SK-N-SH treated with all-trans-retinoic acid at 6 μM for 48 hours (cell line): Measurements from ENCODE around the gene ESRP2.

Experiments used
- ATAC-seq: fragments of 200-7000 bp; cut with Tn5 transposase; 3 replicates; pipeline ENCODE4 v1.9.1; 2020; ENCODE audit warnings: mild to moderate bottlenecking, moderate library complexity
- ARNTL ChIP-seq: fragments of 450-650 bp; formaldehyde crosslinking; IDR thresholded peaks from 2 replicates; pipeline ENCODE4 v1.5.0; 2020; ENCODE audit warnings: low read depth, mild to moderate bottlenecking, moderate library complexity, borderline replicate concordance
- BACH2 ChIP-seq: fragments of 250-450 bp; sonication (Bioruptor Pico); IDR thresholded peaks from 2 replicates; pipeline ENCODE4 v1.9.0; 2021; ENCODE audit warnings: mild to moderate bottlenecking, borderline replicate concordance
- CSDC2 ChIP-seq: fragments of 250-450 bp; sonication (Bioruptor Pico); IDR thresholded peaks from 2 replicates; pipeline ENCODE4 v1.5.0; 2020; ENCODE audit warnings: mild to moderate bottlenecking, moderate library complexity
- ESRRG ChIP-seq: fragments of 250-450 bp; sonication (Bioruptor Pico); IDR thresholded peaks from 2 replicates; pipeline ENCODE4 v1.6.1; 2021; ENCODE audit warnings: mild to moderate bottlenecking
- GLIS3 ChIP-seq: fragments of 250-450 bp; sonication (Bioruptor Pico); IDR thresholded peaks from 2 replicates; pipeline ENCODE4 v1.5.0; 2020; ENCODE audit warnings: mild to moderate bottlenecking, moderate library complexity
- ISL1 ChIP-seq: fragments of 250-450 bp; sonication (Bioruptor Pico); IDR thresholded peaks from 2 replicates; pipeline ENCODE4 v2.1.2; 2022; ENCODE audit warnings: mild to moderate bottlenecking, moderate library complexity
- OSR1 ChIP-seq: fragments of 250-450 bp; sonication (Bioruptor Pico); IDR thresholded peaks from 2 replicates; pipeline ENCODE4 v1.8.0; 2022; ENCODE audit warnings: moderate library complexity, mild to moderate bottlenecking, inconsistent platforms
- PPARA ChIP-seq: fragments of 250-450 bp; sonication (Bioruptor Pico); IDR thresholded peaks from 2 replicates; pipeline ENCODE4 v1.5.0; 2020; ENCODE audit warnings: mild to moderate bottlenecking, borderline replicate concordance
- RARB ChIP-seq: fragments of 250-450 bp; sonication (Bioruptor Pico); IDR thresholded peaks from 2 replicates; pipeline ENCODE4 v1.8.0; 2021; ENCODE audit warnings: mild to moderate bottlenecking, moderate library complexity
- TCF4 ChIP-seq: fragments of 250-450 bp; sonication (Bioruptor Pico); IDR thresholded peaks from 2 replicates; pipeline ENCODE4 v1.8.0; 2021; ENCODE audit warnings: mild to moderate bottlenecking, moderate library complexity, borderline replicate concordance
- ZC3H10 ChIP-seq: fragments of 250-450 bp; sonication (Bioruptor Pico); IDR thresholded peaks from 2 replicates; pipeline ENCODE4 v1.5.1; 2021; ENCODE audit warnings: mild to moderate bottlenecking, moderate library complexity
- ZFP3 ChIP-seq: fragments of 250-450 bp; sonication (Bioruptor Pico); IDR thresholded peaks from 2 replicates; pipeline ENCODE4 v1.5.0; 2020; ENCODE audit warnings: mild to moderate bottlenecking, moderate library complexity
- ZFP30 ChIP-seq: fragments of 450-650 bp; formaldehyde crosslinking; IDR thresholded peaks from 2 replicates; pipeline ENCODE4 v1.5.0; 2022; ENCODE audit warnings: mild to moderate bottlenecking, moderate library complexity
- ZNF565 ChIP-seq: fragments of 450-650 bp; formaldehyde crosslinking; conservative IDR thresholded peaks from 2 replicates; pipeline ENCODE4 v1.5.0; 2020; ENCODE audit warnings: low read depth, mild to moderate bottlenecking, moderate library complexity
- ZNF70 ChIP-seq: fragments of 450-650 bp; formaldehyde crosslinking; IDR thresholded peaks from 2 replicates; pipeline ENCODE4 v1.5.0; 2020; ENCODE audit warnings: mild to moderate bottlenecking, moderate library complexity
- ZNF8 ChIP-seq: fragments of 450-650 bp; formaldehyde crosslinking; IDR thresholded peaks from 2 replicates; pipeline ENCODE4 v1.5.0; 2020; ENCODE audit warnings: mild to moderate bottlenecking, moderate library complexity
- TF ChIP-seq, protein P1 (sequence below): fragments of 250-450 bp; sonication (Bioruptor Pico); IDR thresholded peaks from 2 replicates; pipeline ENCODE4 v1.5.1; 2020; ENCODE audit warnings: low read depth, mild to moderate bottlenecking, moderate library complexity
- TF ChIP-seq, protein P2 (sequence below): fragments of 250-450 bp; sonication (Bioruptor Pico); IDR thresholded peaks from 2 replicates; pipeline ENCODE4 v1.5.1; 2021; ENCODE audit warnings: mild to moderate bottlenecking, moderate library complexity
- TF ChIP-seq, protein P3 (sequence below): fragments of 250-450 bp; sonication (Bioruptor Pico); IDR thresholded peaks from 2 replicates; pipeline ENCODE4 v1.5.0; 2020; ENCODE audit warnings: mild to moderate bottlenecking, moderate library complexity
- TF ChIP-seq, protein P4 (sequence below): fragments of 250-450 bp; sonication (Bioruptor Pico); IDR thresholded peaks from 2 replicates; pipeline ENCODE4 v1.8.0; 2021; ENCODE audit warnings: low read depth, mild to moderate bottlenecking, moderate library complexity, borderline replicate concordance

Gene ESRP2

DNA sequence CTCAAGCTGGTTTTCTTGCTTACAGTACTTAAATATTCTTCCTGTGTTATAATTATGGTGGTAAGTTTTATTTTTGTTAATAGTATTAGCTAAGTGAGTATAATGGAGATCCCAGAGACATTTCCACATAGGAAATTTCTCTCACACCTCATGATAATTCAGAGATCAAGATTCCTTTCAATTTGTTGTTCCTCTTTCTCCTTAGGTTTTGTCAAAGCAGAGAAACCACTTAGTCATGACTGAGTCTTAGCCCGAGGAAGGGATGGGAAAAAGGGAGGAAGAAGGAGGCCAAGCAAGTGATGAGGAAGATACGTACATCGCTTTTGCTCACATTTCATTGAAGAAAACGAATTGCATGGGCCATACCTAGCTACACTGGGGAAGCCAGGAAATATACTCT, 18.4 kb downstream of the ESRP2 start:
- ATAC-seq: no peak

DNA sequence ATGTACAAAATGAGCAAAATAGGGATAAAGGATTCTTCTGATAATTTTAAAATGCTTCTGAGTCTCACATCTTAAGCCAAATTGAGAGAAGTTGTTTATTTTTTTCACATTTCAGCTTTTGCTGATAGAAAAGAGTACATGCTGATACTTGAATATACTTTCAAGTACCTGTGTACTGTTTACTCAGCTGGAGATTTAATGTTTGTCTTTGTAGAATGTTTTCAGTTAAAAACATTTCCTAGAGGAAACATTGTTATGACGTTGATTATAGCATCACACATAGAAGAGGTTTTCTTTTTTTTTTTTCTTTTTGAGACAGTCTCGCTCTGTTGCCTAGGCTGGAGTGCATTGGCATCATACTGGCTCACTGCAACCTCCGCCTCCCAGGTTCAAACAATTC, 19.7 kb downstream of the ESRP2 start:
- ATAC-seq: no peak
- TF ChIP-seq, protein P1, sequence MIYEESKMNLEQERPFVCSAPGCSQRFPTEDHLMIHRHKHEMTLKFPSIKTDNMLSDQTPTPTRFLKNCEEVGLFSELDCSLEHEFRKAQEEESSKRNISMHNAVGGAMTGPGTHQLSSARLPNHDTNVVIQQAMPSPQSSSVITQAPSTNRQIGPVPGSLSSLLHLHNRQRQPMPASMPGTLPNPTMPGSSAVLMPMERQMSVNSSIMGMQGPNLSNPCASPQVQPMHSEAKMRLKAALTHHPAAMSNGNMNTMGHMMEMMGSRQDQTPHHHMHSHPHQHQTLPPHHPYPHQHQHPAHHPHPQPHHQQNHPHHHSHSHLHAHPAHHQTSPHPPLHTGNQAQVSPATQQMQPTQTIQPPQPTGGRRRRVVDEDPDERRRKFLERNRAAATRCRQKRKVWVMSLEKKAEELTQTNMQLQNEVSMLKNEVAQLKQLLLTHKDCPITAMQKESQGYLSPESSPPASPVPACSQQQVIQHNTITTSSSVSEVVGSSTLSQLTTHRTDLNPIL: no peak

More for the DNA sequence above, 18.4 kb downstream of the ESRP2 start:
- TF ChIP-seq ZNF565 (no peak), OSR1 (CRISPR knock-in tag) (no peak), ZNF8 (CRISPR knock-in tag) (no peak), RARB (CRISPR knock-in tag) (no peak), TCF4 (CRISPR knock-in tag) (no peak), GLIS3 (CRISPR knock-in tag) (no peak), ESRRG (no peak), ZFP3 (CRISPR knock-in tag) (no peak), PPARA (CRISPR knock-in tag) (no peak), BACH2 (CRISPR knock-in tag) (no peak), ARNTL (CRISPR knock-in tag) (no peak)
- TF ChIP-seq, protein P1: no peak
- TF ChIP-seq, protein P2, sequence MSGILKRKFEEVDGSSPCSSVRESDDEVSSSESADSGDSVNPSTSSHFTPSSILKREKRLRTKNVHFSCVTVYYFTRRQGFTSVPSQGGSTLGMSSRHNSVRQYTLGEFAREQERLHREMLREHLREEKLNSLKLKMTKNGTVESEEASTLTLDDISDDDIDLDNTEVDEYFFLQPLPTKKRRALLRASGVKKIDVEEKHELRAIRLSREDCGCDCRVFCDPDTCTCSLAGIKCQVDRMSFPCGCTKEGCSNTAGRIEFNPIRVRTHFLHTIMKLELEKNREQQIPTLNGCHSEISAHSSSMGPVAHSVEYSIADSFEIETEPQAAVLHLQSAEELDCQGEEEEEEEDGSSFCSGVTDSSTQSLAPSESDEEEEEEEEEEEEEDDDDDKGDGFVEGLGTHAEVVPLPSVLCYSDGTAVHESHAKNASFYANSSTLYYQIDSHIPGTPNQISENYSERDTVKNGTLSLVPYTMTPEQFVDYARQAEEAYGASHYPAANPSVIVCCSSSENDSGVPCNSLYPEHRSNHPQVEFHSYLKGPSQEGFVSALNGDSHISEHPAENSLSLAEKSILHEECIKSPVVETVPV (CRISPR knock-in tag): no peak
- TF ChIP-seq, protein P3, sequence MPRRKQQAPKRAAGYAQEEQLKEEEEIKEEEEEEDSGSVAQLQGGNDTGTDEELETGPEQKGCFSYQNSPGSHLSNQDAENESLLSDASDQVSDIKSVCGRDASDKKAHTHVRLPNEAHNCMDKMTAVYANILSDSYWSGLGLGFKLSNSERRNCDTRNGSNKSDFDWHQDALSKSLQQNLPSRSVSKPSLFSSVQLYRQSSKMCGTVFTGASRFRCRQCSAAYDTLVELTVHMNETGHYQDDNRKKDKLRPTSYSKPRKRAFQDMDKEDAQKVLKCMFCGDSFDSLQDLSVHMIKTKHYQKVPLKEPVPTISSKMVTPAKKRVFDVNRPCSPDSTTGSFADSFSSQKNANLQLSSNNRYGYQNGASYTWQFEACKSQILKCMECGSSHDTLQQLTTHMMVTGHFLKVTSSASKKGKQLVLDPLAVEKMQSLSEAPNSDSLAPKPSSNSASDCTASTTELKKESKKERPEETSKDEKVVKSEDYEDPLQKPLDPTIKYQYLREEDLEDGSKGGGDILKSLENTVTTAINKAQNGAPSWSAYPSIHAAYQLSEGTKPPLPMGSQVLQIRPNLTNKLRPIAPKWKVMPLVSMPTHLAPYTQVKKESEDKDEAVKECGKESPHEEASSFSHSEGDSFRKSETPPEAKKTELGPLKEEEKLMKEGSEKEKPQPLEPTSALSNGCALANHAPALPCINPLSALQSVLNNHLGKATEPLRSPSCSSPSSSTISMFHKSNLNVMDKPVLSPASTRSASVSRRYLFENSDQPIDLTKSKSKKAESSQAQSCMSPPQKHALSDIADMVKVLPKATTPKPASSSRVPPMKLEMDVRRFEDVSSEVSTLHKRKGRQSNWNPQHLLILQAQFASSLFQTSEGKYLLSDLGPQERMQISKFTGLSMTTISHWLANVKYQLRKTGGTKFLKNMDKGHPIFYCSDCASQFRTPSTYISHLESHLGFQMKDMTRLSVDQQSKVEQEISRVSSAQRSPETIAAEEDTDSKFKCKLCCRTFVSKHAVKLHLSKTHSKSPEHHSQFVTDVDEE: no peak

DNA sequence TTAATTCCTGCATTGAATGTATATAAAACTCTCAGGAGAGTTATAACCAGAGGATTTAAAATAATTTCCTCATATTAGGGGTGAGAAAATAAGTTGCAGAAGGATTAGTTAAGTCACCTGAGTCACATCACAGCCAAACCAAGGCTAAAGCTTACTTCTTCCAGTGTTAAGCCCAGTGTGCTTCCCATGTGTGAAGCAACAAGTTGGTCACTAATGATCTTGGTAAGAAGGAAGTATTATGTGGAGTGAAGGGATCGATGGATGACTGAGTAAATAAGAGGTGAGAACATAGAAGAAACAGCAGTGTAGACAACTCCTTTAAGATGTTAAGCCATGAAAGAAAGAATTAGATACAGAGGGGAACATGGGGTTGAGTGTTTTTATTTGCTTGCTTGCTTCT, 20.6 kb downstream of the ESRP2 start:
- TF ChIP-seq, protein P1: no peak
- no peak for TF ChIP-seq OSR1 (CRISPR knock-in tag)
- no peak for TF ChIP-seq ZFP30 (CRISPR knock-in tag)
- TF ChIP-seq, protein P3: no peak
- no peak for TF ChIP-seq ZNF70 (CRISPR knock-in tag)
- TF ChIP-seq ZC3H10 (CRISPR knock-in tag): no peak
- no peak for TF ChIP-seq PPARA (CRISPR knock-in tag)
- TF ChIP-seq GLIS3 (CRISPR knock-in tag): no peak
- TF ChIP-seq CSDC2 (CRISPR knock-in tag): no peak
- TF ChIP-seq RARB (CRISPR knock-in tag): no peak
- TF ChIP-seq ZFP3 (CRISPR knock-in tag): no peak
- no peak for TF ChIP-seq BACH2 (CRISPR knock-in tag)
- TF ChIP-seq, protein P4, sequence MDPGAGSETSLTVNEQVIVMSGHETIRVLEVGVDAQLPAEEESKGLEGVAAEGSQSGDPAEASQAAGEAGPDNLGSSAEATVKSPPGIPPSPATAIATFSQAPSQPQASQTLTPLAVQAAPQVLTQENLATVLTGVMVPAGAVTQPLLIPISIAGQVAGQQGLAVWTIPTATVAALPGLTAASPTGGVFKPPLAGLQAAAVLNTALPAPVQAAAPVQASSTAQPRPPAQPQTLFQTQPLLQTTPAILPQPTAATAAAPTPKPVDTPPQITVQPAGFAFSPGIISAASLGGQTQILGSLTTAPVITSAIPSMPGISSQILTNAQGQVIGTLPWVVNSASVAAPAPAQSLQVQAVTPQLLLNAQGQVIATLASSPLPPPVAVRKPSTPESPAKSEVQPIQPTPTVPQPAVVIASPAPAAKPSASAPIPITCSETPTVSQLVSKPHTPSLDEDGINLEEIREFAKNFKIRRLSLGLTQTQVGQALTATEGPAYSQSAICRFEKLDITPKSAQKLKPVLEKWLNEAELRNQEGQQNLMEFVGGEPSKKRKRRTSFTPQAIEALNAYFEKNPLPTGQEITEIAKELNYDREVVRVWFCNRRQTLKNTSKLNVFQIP: no peak
- TF ChIP-seq ARNTL (CRISPR knock-in tag): no peak
- TF ChIP-seq ISL1 (CRISPR knock-in tag): no peak
- no peak for TF ChIP-seq ZNF8 (CRISPR knock-in tag)
- TF ChIP-seq, all 23 proteins: peak for 0
- no peak for ATAC-seq
